SK-N-SH treated with all-trans-retinoic acid at 6 μM for 48 hours (cell line): ENCODE measurements around the gene PRRC2C.

Experiments used
- ATAC-seq: fragments of 200-7000 bp; cut with Tn5 transposase; 3 replicates; pipeline ENCODE4 v1.9.1; 2020; ENCODE audit warnings: mild to moderate bottlenecking, moderate library complexity
- ARNTL ChIP-seq: fragments of 450-650 bp; formaldehyde crosslinking; IDR thresholded peaks from 2 replicates; pipeline ENCODE4 v1.5.0; 2020; ENCODE audit warnings: low read depth, mild to moderate bottlenecking, moderate library complexity, borderline replicate concordance
- BACH2 ChIP-seq: fragments of 250-450 bp; sonication (Bioruptor Pico); IDR thresholded peaks from 2 replicates; pipeline ENCODE4 v1.9.0; 2021; ENCODE audit warnings: mild to moderate bottlenecking, borderline replicate concordance
- ESRRG ChIP-seq: fragments of 250-450 bp; sonication (Bioruptor Pico); IDR thresholded peaks from 2 replicates; pipeline ENCODE4 v1.6.1; 2021; ENCODE audit warnings: mild to moderate bottlenecking
- GLIS3 ChIP-seq: fragments of 250-450 bp; sonication (Bioruptor Pico); IDR thresholded peaks from 2 replicates; pipeline ENCODE4 v1.5.0; 2020; ENCODE audit warnings: mild to moderate bottlenecking, moderate library complexity
- ISL1 ChIP-seq: fragments of 250-450 bp; sonication (Bioruptor Pico); IDR thresholded peaks from 2 replicates; pipeline ENCODE4 v2.1.2; 2022; ENCODE audit warnings: mild to moderate bottlenecking, moderate library complexity
- PPARA ChIP-seq: fragments of 250-450 bp; sonication (Bioruptor Pico); IDR thresholded peaks from 2 replicates; pipeline ENCODE4 v1.5.0; 2020; ENCODE audit warnings: mild to moderate bottlenecking, borderline replicate concordance
- RARB ChIP-seq: fragments of 250-450 bp; sonication (Bioruptor Pico); IDR thresholded peaks from 2 replicates; pipeline ENCODE4 v1.8.0; 2021; ENCODE audit warnings: mild to moderate bottlenecking, moderate library complexity
- TCF4 ChIP-seq: fragments of 250-450 bp; sonication (Bioruptor Pico); IDR thresholded peaks from 2 replicates; pipeline ENCODE4 v1.8.0; 2021; ENCODE audit warnings: mild to moderate bottlenecking, moderate library complexity, borderline replicate concordance
- ZC3H10 ChIP-seq: fragments of 250-450 bp; sonication (Bioruptor Pico); IDR thresholded peaks from 2 replicates; pipeline ENCODE4 v1.5.1; 2021; ENCODE audit warnings: mild to moderate bottlenecking, moderate library complexity
- ZFP3 ChIP-seq: fragments of 250-450 bp; sonication (Bioruptor Pico); IDR thresholded peaks from 2 replicates; pipeline ENCODE4 v1.5.0; 2020; ENCODE audit warnings: mild to moderate bottlenecking, moderate library complexity
- ZFP30 ChIP-seq: fragments of 450-650 bp; formaldehyde crosslinking; IDR thresholded peaks from 2 replicates; pipeline ENCODE4 v1.5.0; 2022; ENCODE audit warnings: mild to moderate bottlenecking, moderate library complexity
- ZNF70 ChIP-seq: fragments of 450-650 bp; formaldehyde crosslinking; IDR thresholded peaks from 2 replicates; pipeline ENCODE4 v1.5.0; 2020; ENCODE audit warnings: mild to moderate bottlenecking, moderate library complexity
- ZNF8 ChIP-seq: fragments of 450-650 bp; formaldehyde crosslinking; IDR thresholded peaks from 2 replicates; pipeline ENCODE4 v1.5.0; 2020; ENCODE audit warnings: mild to moderate bottlenecking, moderate library complexity
- TF ChIP-seq, protein P1 (sequence below): fragments of 250-450 bp; sonication (Bioruptor Pico); IDR thresholded peaks from 2 replicates; pipeline ENCODE4 v1.5.1; 2020; ENCODE audit warnings: low read depth, mild to moderate bottlenecking, moderate library complexity
- TF ChIP-seq, protein P2 (sequence below): fragments of 250-450 bp; sonication (Bioruptor Pico); IDR thresholded peaks from 2 replicates; pipeline ENCODE4 v1.5.1; 2021; ENCODE audit warnings: mild to moderate bottlenecking, moderate library complexity
- TF ChIP-seq, protein P3 (sequence below): fragments of 250-450 bp; sonication (Bioruptor Pico); IDR thresholded peaks from 2 replicates; pipeline ENCODE4 v1.8.0; 2021; ENCODE audit warnings: low read depth, mild to moderate bottlenecking, moderate library complexity, borderline replicate concordance
- TF ChIP-seq, protein P4 (sequence below): fragments of 250-450 bp; sonication (Bioruptor Pico); IDR thresholded peaks from 2 replicates; pipeline ENCODE4 v1.8.0; 2020; ENCODE audit warnings: mild to moderate bottlenecking, moderate library complexity, borderline replicate concordance

PRRC2C gene

DNA sequence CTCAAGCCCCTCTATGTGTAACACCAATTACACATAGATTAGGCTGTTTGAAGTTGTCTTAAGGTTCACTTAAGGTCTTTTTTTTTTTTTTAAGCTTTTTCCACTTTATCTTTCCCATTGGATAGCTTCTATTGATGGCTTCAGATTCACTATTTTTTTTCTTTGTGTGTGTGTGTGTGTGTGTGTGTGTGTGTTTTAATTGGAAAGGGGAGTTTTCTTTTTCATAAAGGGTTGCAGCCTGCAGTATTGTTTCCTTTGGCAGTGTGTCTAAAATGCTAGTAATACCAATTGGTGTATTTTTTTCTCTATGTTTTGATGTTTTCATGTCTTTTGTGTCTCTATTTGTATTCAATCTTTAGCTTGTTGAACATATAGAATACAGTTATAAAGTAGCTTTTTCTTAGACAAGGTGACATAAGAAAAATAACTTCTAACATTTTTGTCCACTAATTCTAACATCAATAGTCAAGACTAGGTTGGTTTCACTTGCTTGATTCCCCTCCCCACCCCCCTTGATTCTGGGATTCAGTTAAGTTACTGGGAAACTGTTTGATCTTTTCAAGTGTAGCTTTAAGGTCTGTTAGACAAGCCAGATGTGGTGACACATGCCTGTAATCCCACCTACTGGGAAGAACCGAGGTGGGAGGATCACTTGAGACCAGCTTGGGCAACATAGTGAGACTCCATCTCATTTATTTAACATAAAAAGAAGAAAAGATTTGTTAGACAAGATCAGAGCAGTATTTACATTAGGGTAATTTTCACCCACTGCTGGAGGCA, 21.4 kb downstream of the PRRC2C start:
- no peak for TF ChIP-seq ZNF70
- no peak for TF ChIP-seq RARB (CRISPR knock-in tag)
- TF ChIP-seq ZNF8, result no peak
- no peak for TF ChIP-seq ESRRG (CRISPR knock-in tag)
- no peak for TF ChIP-seq ISL1 (CRISPR knock-in tag)
- TF ChIP-seq ZC3H10 (CRISPR knock-in tag), result no peak
- TF ChIP-seq, protein P1, sequence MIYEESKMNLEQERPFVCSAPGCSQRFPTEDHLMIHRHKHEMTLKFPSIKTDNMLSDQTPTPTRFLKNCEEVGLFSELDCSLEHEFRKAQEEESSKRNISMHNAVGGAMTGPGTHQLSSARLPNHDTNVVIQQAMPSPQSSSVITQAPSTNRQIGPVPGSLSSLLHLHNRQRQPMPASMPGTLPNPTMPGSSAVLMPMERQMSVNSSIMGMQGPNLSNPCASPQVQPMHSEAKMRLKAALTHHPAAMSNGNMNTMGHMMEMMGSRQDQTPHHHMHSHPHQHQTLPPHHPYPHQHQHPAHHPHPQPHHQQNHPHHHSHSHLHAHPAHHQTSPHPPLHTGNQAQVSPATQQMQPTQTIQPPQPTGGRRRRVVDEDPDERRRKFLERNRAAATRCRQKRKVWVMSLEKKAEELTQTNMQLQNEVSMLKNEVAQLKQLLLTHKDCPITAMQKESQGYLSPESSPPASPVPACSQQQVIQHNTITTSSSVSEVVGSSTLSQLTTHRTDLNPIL, result no peak
- TF ChIP-seq PPARA (CRISPR knock-in tag), result no peak
- no peak for TF ChIP-seq ZFP30 (CRISPR knock-in tag)
- no peak for TF ChIP-seq BACH2
- TF ChIP-seq, protein P2, sequence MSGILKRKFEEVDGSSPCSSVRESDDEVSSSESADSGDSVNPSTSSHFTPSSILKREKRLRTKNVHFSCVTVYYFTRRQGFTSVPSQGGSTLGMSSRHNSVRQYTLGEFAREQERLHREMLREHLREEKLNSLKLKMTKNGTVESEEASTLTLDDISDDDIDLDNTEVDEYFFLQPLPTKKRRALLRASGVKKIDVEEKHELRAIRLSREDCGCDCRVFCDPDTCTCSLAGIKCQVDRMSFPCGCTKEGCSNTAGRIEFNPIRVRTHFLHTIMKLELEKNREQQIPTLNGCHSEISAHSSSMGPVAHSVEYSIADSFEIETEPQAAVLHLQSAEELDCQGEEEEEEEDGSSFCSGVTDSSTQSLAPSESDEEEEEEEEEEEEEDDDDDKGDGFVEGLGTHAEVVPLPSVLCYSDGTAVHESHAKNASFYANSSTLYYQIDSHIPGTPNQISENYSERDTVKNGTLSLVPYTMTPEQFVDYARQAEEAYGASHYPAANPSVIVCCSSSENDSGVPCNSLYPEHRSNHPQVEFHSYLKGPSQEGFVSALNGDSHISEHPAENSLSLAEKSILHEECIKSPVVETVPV (CRISPR knock-in tag), result no peak
- TF ChIP-seq ARNTL (CRISPR knock-in tag), result no peak
- TF ChIP-seq, protein P3, sequence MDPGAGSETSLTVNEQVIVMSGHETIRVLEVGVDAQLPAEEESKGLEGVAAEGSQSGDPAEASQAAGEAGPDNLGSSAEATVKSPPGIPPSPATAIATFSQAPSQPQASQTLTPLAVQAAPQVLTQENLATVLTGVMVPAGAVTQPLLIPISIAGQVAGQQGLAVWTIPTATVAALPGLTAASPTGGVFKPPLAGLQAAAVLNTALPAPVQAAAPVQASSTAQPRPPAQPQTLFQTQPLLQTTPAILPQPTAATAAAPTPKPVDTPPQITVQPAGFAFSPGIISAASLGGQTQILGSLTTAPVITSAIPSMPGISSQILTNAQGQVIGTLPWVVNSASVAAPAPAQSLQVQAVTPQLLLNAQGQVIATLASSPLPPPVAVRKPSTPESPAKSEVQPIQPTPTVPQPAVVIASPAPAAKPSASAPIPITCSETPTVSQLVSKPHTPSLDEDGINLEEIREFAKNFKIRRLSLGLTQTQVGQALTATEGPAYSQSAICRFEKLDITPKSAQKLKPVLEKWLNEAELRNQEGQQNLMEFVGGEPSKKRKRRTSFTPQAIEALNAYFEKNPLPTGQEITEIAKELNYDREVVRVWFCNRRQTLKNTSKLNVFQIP, result no peak
- ATAC-seq, result no peak

DNA sequence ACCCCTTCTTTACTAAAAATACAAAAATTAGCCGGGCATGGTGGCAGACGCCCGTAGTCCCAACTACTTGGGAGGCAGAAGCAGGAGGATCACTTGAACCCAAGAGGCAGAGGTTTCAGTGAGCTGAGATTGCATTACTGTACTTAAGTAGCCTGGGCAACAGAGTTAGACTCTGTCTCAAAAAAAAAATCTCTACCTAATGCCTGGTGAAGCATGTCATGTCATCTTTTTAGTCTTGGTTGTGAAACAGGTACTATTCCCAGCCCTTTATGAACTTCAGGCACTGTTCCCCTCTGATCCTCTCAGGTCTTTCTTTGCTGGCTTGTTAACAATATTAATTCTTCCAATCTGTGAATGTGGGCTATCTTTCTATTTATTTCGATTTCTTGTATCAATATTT, 22.1 kb downstream of the PRRC2C start:
- TF ChIP-seq, protein P4, sequence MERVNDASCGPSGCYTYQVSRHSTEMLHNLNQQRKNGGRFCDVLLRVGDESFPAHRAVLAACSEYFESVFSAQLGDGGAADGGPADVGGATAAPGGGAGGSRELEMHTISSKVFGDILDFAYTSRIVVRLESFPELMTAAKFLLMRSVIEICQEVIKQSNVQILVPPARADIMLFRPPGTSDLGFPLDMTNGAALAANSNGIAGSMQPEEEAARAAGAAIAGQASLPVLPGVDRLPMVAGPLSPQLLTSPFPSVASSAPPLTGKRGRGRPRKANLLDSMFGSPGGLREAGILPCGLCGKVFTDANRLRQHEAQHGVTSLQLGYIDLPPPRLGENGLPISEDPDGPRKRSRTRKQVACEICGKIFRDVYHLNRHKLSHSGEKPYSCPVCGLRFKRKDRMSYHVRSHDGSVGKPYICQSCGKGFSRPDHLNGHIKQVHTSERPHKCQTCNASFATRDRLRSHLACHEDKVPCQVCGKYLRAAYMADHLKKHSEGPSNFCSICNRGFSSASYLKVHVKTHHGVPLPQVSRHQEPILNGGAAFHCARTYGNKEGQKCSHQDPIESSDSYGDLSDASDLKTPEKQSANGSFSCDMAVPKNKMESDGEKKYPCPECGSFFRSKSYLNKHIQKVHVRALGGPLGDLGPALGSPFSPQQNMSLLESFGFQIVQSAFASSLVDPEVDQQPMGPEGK (CRISPR knock-in tag), result no peak
- TF ChIP-seq ZNF8 (no peak), TCF4 (no peak), ZC3H10 (CRISPR knock-in tag) (no peak), BACH2 (no peak), ESRRG (CRISPR knock-in tag) (no peak), ISL1 (CRISPR knock-in tag) (no peak), ZNF70 (no peak), ZFP3 (CRISPR knock-in tag) (no peak)
- ATAC-seq, result no peak

DNA sequence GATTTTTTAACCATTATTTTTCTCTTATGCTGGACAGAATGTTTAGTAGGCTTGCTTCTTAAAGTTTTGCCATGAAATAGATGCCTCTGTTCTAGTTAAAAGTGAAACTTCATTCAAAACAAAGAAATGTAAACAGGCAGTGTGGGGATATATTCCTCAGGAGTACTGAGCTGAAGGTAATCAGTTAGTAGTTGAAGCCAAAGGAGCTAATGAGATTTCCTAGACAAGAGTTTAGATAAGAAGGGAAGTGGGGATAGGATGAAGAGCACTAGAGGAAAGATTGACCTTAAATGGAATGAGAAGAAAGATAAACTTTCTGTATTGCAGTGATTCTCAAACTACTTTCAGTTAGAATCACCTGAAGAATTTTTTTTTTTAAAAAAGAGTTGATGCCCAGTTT, 23.9 kb downstream of the PRRC2C start:
- ATAC-seq, result no peak
- TF ChIP-seq ISL1 (CRISPR knock-in tag) (no peak), GLIS3 (CRISPR knock-in tag) (no peak), ZNF8 (no peak)
- TF ChIP-seq, protein P4 (CRISPR knock-in tag), result no peak
- TF ChIP-seq, all 23 proteins: peak for 0

DNA sequence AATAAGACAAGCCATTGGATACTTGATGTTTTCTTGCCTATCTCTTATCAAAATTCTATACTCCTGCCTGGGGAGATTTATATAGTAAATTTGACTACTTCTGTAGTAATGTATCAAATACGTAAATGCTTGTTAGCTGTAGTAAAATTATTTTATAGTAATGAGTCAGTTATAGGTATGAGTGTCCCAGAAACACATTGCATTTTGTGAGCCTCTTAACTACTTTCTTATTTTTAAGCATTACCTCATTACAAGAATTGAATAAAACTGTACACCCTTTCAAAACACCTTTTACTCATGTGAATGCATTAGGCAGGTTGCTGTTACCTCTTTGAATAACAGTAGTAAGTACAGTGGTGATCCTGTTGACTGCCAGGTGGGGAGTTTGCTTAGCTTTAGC, 28.4 kb downstream of the PRRC2C start:
- TF ChIP-seq ISL1 (CRISPR knock-in tag) (no peak), TCF4 (no peak), ZC3H10 (CRISPR knock-in tag) (no peak), ESRRG (CRISPR knock-in tag) (no peak)
- TF ChIP-seq, protein P4 (CRISPR knock-in tag), result no peak
- ATAC-seq, result no peak
